ENCODE measurements around the gene CDC25C.
"Not testable (repeated sequence)": the region's sequence is repeated elsewhere in the genome, so short reads cannot be mapped to it uniquely, and the experiment has no call there.

CDC25C gene

DNA sequence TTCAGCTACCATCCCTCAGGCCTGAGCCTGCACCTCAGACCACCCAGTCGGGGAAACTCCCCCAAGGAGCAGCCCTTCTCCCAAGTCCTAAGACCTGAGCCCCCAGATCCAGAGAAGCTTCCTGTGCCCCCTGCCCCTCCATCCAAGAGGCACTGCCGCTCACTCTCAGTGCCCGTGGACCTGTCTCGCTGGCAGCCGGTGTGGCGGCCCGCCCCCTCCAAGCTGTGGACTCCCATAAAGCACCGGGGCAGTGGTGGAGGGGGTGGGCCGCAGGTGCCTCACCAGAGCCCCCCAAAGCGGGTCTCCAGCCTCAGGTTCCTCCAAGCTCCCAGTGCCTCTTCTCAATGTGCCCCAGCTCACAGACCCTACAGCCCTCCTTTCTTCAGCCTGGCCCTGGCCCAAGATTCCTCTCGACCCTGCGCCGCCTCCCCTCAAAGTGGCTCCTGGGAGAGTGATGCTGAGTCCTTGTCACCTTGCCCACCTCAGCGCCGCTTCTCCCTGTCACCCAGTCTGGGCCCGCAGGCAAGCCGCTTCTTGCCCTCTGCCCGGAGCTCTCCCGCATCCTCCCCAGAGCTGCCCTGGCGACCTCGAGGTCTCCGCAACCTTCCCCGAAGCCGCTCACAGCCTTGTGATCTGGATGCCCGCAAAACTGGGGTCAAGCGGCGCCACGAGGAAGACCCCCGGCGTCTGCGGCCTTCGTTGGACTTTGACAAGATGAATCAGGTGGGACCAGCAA lies 13.5 kb upstream of the CDC25C start:
- no peak for DNase-seq

DNA sequence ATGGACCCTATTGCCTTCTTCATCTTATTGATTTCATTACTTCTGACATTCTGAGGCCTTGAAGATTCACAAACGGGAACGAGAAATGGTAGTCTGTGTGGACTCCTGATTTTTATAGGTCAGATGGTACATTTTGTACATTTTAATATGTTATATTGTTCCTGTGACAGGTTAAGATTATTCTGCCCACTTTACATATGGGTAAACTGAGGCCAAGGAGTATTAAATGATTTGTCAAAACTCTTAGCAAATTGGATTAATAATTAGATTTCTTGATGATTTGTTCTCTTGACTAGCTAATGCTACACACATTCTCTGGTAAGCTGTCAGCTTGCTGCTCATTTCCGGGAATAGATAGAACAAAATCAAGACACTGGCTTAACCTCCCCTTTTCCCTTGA lies 8.4 kb upstream of the CDC25C start:
- DNase-seq: no peak

DNA sequence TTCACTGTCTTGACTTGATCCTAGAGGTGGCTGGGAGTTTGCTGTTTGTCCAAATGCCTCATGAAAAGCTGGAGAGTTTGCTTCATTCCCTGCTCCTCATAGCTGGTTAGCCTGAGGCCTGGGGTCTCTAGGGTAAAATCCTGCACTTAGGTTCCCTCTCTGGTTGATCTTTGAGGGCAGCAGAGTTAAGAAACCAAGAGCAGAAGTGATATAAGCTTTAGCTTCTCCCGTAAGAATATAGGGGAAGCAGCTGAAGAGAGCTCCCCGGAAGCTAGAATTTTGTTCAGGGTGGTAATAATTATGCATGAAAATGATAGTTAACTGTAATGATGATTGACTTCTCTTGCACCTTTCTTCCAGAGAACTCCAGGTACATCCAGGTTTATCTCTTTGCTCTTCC lies 7.9 kb upstream of the CDC25C start:
- no peak for DNase-seq

DNA sequence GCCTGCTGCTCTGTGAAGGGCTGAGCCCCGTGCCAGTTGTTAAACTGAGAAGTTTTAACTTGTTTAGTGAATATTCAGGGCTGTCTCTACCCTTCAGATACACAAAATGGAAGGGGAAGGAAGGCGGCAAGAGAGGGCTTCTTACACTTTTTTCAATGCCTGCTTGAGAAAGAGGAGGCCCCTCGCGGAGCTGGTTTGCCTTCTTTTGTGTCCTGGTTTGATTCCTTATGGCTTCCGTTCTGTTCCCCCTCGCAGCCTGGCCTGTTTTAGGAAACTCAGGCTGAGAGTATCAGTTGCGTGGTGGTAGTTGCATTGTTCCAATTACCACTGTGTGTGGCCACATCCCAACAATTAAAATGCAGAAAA lies 7.5 kb upstream of the CDC25C start:
- DNase-seq: no peak

DNA sequence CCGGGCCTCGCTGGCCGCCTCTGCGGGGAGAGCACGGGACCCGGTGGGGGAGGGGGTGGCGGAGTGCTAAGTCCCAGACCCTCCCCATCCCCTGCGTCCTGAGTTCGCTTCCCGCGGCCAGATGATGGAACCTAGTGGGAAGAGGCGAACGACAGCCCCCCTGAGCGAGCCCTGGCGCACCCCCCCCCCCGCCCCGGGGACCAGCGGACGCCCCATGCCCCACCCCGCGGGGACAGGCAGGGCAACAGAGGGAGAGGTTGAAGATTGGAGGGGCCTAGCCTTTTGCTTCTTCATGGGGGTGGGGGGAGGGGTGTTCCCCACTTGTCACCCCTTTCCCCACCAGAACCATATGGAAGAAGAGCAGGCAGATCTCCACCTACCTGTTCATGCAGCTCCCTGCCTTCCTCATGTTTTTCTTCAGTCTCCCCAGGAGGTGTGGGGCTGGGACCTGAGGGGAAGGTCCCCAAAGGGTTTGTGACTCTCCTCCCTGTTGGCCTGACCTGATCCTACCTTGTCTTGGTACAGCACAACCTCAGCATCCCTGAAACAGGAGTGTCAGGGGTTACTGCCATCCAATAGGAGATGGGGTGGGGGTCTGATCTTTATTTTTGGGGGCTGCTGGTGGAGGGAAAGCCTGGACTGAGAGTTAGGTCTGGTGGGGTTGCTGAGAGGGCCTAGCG lies 6.9 kb upstream of the CDC25C start:
- no peak for DNase-seq

DNA sequence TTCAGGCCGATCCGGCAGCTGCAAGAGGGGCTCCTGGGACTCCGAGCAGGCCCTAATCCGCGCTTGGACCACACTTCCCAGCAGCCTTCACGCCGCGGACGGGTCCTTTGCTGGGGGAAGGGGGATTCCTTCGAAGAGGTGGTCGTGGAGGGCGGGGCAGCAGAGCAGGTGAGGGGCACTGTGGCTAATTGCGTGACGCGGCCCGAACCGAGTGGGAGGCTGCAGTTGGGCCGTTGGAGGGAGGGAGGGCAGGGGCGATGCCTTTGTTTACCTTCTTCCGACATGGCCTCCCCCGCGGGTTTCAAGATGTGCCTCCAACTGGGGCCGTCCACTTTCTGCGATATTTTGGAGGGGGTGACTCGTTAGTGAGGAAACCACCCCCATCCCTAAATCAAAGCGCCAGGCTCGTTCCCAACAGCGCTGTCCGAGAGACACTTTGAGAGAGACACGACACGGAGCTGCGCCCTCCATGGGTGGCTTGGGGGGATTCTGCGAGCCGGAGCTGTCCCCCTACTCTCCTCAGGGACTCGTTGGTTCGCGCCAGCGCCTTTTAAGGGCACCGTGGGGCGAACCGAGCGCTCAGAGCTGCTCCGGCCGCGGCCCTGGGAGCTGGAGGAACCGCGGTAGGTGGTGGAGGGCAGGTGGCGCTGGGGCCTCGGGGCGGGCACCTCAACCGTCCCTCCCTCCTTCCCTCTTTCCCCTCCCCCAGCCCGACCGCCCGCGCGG lies 6.2 kb upstream of the CDC25C start, which contains the start of gene FAM53C:
TSS of gene FAM53C (plus strand) at position 582 of the 726 bp plus-strand sequence. CDS start 3,070 bp downstream, outside the sequence.
- peak; percentile 93 for DNase-seq

DNA sequence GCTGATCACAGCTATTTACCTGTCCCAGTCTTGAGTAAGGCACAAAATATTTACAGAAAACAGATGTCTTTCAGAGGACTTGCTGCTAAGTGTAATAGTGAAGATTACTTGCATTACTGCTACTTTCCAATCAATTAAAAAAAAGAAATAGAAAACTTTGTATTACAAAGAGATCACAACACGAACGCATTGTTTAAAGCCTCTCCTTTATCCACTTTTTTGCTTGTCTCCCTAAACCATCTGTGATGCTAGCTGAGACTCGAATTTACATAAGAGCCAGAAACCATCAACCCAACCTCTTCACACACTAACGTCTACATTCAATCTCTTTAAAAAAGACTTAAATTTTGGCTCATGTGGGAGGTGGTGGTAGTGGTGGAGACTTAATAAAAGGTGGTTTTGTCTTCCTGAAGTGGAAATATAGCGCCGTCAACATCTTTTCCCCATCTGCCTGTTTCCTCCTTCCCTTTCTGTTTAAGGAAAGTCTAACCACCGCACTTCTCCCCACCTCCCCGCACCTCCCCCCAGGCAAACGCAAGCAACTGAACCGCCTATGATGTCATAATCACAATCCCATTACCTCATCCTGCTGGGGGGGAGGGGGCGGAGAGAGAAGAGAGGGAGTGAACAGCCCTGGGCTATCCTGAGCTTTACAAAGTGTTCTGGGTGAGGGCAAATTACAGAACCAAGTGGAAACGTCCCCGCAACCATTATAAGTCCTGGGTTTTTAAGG lies 5.5 kb upstream of the CDC25C start:
- DNase-seq: no peak

DNA sequence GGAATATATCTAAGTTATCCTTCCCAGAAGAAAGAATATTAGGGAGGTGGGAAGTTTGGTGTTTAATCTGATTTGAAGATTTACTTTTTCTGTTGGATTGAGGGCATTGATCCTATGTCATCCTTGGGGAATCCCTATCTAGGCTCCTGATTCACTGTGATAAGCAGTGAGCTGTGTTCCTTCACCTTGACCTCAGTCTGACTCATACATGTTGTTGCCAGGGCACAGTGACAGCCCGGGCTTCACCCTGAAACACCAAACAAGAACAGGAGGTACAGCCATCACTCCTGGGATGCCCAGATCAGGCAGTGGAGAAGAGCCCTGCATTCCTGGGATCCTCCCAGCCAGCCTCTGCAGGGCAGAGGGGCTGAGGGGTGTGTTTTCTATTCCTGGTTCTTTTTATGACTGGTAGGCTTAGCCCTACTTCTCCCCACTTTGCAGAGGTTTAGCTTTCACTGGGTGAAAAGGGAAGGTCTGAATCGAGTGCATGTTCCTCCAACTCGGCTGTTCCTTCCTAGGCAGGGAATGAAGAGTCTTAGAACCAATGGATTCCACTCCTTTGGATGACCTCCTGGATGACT lies 3.4 kb upstream of the CDC25C start:
- DNase-seq: no peak

DNA sequence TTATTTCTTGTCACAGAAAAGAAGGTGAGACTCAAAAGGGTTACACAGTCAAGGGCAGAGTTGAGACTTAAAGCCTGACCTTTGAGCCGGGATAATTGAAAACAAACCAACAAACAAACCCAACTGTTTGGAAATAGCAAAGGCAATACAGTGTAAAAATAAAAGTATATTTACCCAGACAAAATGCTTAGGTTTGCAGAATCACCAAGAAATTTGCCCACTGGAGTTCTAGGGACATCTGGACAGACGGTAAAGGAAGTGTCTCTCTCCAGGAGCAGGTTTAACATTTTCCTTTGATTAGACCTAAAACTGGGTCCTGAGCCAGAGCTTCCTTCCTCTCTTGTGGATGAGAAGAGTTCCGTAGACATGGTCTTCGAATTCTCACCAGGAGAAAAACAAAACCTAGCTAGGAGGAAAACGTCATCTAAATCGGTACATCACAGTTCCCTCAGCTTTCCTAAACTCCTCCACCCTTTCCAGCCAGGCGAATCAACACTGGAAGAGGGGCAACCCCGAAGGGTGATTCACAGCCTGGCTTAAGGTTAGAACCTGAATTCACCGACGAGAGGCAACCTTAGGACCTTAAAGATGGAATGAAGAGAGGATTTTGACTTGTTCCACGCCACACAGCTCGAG lies 673 bp downstream of the CDC25C start:
- DNase-seq: no peak

DNA sequence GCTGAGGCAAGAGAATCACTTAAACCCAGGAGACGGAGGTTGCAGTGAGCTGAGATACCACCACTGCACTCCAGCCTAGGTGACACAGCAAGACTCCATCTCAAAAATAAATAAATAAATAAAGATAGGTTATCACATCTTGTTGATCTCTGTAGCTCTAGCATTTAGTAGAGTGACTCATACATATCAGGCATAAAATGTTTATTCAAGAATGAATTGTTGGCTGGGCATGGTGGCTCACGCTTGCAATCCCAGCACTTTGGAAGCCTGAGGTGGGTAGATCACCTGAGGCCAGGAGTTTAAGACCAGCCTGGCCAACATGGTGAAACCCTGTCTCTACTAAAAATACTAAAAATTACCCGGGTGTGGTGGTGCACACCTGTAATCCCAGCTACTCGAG lies 13.4 kb downstream of the CDC25C start:
- DNase-seq: not testable (repeated sequence)

DNA sequence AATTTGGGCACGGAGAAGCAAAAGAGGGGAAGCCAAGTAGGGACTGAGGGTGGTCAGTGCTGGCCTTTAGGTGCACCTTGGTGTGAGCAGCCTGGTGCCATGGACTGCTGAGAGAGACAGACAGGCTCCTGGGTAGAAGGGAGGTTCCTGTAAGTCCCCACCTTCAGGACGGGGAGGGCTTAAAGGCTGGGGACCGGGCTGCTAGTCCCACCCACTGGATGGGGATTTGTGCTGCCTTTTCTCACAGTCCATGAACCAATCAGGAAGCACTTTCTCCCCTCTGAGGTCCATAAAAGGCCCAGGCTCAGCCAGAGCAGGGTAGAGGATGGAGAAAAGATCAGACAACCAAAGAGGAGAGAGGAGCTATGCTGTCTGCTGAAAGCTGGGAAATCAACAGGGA lies 15.2 kb downstream of the CDC25C start:
- DNase-seq: no peak

DNA sequence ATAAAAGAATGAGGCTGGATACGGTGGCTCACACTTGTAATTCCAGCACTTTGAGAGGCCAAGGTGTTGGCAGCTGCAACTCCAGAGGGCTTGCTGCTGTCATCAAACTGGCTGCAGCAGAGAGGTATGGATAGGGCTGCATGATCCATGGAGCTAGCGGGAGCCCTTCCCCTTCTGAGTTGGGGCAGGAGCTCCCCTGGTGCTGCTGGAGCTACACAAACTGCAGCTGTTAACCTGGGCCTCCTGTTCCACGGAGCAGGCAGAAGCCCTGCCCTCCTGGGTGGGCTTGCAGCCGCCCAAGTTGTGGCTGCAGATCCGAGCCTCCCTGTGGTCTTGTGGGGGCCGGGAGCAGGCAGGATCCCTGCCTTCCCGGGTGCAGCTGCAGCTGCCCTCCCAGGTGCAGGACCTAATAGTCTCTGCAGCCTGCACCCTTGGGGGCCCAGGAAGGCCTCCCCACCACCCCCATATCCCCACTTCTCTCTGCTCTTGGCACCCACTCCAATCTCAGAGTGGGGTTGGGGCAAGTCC lies 15.8 kb downstream of the CDC25C start:
- no peak for DNase-seq

DNA sequence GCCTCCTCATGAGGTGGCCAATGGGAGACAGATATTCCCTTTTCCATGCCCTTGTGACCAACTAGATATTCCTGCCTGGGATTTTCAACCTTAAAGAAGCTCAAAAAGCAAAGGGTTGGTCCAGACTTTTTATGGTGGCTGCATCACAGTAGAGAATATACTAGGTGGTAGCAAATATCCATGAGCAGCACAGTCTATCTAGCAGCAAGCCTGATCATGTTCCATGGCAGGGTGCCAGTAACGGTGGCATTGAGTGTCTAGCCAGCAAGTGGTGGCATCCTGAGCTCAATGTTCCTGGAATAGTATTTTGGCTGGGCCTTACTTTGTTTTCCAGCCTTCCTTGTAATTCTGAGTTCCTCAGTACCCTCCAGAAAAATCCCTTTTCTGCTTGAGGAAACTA lies 25.8 kb downstream of the CDC25C start:
- no peak for DNase-seq

DNA sequence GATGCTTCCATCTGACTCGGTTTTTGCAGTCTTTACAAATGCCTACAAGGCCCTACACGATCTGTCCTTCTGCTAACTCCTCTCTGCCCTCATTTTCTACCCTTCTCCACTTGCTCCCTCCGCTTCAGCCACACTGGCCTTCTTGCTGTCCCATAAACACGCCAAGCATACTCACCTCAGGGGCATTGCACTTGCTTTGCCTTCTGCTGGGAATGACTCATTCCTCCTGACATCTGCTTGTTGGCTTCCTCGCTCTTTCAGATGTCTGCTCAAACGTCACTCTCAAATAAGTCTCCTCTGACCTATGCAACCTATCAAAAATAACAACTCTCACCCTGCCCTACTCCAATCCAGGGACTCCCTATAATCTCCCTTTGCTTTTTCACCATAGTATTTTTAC lies 28.2 kb downstream of the CDC25C start:
- no peak for DNase-seq

DNA sequence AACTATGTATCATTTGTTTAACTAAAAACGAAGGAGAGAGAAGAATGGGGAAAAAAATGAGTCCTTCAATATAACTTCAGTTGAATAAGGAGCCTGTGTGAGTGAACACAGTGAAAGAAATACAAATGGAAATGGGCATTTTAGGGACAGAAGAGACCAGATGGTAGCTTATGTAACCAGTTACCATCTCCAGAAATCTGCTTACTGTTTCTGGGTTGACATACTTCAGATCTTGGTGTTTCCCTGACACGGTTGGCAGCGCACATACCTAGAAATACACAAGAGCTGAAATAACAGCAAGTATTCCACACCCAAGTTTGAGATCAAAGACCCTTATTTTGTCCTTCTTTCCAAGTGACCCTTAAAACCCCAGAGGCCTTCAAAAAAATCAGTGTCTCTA lies 42.3 kb downstream of the CDC25C start:
- no peak for DNase-seq

DNA sequence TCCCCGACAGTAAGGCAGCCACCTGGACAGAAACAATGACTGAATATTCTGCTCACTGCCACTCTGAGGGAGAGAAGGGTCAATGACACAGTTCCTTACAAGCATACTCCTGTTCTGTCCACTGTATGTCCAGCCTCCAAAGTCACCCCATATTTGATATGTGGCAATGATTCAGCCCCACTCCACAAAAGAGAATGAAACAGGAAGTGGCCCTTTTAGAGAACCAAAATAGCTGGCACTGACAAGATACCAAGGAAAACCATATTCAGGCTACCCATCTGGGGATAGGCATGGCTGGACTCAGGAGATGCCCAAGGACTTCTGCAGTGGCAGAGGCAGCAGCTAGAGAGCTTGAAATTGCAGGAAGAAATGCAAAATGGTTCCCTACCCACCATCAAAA lies 44.4 kb downstream of the CDC25C start:
- no peak for DNase-seq

DNA sequence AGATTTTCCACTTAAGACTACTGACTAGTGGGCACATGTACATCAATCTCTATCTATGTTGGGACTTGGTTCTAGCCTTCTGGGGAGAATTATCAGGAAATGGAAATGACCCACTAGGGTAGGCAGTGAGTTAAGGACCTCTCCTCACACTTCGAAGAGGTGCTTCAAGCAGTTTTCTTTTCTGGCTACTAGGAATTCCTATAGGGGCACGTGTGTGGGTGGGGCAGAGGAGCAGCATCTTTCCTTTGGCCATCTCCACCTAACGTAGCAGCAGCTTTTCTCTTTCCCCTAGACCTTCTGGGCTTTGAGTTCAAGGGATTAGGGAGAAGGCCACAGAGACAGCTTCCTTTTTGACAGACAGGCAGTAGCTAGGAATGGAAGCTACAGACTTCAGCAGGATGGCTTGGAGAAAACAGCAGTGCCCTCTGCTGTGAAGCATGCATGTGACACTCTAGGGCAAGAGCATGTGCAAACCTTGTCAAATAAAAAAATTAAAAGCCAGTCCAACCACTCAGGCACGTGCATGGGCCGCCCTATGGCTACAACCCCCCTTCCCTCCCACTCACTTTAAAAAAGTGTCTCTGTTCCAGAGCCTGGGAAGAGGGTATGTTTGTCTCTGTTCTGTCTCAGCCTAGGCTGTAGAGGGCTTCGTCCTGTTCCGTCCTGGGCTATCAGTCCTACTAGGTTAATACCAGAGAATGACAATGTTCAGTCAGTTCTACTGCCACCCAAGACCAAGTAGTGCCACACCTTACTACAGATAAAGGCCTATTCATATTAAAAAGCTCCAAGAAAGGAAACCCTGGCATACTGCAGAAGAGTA lies 48.5 kb downstream of the CDC25C start:
- no peak for DNase-seq

DNA sequence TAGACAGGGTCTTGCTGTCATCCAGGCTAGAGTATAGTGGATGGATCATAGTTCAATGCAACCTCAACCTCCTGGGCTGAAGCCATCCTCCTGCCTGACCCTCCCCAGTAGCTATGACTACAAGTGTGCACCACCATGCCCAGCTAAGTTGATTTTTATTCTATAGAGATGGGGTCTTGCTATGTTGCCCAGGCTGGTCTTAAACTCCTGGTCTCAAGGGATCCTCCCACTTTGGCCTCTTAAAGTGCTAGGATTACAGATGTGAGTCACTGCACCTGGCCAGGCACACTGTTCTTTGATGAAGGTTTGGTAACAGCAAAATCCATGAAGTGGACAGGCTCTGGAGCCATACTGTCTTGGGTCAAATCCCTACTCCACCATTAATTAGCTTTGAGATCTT lies 50.7 kb downstream of the CDC25C start:
- DNase-seq: no peak

DNA sequence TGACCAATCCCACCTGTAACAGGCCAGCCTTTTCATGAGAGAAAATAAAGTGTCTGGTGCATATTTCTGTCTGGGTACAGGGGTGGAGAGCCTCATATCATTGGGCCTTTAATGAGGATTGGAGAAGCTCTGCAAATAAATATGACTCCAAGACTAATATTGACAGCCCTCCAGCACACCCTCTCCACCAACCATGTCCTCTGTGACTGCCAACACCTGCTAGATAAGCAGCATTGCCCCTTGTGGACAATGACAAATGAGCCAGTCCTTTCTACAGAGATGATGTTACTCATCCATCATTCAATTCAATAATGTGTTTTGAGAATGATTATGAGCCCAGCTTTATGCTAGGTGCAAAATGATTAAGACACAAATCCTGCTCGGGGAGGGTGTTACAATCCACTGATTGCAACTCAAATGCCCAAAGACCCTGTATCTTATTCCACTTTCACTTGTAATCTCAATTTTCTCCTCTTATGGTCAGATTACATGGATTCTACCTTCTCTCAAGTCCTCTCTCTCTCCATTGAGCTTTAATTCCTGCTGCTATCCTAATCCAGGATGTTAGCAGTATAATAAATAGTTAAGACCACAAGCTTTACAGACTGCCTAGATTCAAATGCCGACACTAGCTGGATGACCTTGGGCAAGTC lies 55.1 kb downstream of the CDC25C start:
- no peak for DNase-seq

DNA sequence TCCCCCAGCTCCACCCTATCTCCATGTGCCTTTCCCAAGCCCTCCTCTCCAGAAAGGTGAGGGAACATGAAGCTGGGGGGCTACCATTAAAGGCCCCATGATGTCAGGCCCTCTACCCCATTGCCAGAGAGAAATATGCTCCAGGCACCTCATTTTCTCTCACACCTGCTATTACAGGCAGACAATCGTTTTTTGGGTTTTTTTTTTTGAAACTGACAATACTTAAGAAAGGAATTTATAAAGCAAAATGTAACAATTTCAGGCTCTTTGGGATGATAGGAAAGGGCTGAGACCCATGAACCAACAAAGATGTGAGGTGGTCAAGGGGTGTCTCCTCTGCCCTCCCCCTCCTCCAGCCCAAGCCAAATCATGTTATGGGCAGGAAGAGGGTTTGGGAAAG lies 55.7 kb downstream of the CDC25C start:
- DNase-seq: no peak

DNA sequence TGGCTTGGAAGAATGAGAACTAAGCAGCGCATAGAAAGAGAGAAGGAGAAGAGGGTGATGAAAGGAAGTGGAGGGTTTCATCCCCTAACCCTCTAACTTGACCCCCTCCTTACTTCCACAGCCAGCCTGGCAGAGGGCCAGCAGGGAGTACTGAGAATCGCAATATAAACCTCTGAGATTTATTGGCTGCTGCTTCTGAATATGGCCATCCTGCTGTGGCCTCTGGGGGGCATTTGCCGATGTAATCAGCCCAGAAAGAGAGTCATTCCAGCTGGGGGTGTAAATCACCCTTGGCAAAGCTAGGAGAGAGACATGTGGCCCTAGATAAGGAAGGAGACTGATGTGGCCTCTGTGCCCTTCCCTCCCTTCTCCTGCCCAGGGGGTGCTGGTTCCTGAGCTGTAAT lies 56.2 kb downstream of the CDC25C start:
- DNase-seq: no peak
